ENCODE measurements around the gene IFNGR2. TPM values are rescaled to one million over a fixed set of nuclear protein-coding genes. Genes with fewer than 3 reads are reported as not detected.

The IFNGR2 gene
- total RNA-seq, 1 experiment from 2014 or later: 47.9 TPM

DNA sequence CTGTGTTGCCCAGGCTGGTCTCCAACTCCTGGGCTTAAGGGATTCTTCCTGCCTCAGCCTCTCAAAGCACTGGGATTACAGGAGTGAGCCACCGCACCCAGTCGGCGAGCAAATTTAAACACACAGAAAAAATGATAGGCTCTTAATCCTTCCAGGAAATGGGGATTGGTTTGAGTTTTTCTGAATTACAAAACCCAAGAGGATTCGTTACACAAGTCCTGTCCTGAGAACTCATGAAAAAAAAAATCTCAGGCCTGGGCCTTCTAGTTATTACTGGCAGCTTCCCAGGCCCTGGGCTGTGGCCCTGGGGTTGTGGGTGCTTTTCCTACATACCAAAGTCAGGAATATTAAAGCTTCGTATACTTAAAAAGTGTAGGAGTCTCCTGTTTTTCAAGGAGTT is 6.3 kb upstream of the IFNGR2 start:
- no peak overlapping the region for H3K4me3 ChIP-seq (ENCODE audit: low read depth in 2 of 2, low read length in 2 of 2)
- DNase-seq (ENCODE audit: low read depth, low spot score) (no peak), ATAC-seq (no peak)
- no peaks in the 10 kb centered on the region for H3K27me3 ChIP-seq (ENCODE audit: control insufficient read depth, insufficient read depth, low read length)
- H3K27ac ChIP-seq (ENCODE audit: low read length): no peak overlapping the region
- TF ChIP-seq, protein P1, sequence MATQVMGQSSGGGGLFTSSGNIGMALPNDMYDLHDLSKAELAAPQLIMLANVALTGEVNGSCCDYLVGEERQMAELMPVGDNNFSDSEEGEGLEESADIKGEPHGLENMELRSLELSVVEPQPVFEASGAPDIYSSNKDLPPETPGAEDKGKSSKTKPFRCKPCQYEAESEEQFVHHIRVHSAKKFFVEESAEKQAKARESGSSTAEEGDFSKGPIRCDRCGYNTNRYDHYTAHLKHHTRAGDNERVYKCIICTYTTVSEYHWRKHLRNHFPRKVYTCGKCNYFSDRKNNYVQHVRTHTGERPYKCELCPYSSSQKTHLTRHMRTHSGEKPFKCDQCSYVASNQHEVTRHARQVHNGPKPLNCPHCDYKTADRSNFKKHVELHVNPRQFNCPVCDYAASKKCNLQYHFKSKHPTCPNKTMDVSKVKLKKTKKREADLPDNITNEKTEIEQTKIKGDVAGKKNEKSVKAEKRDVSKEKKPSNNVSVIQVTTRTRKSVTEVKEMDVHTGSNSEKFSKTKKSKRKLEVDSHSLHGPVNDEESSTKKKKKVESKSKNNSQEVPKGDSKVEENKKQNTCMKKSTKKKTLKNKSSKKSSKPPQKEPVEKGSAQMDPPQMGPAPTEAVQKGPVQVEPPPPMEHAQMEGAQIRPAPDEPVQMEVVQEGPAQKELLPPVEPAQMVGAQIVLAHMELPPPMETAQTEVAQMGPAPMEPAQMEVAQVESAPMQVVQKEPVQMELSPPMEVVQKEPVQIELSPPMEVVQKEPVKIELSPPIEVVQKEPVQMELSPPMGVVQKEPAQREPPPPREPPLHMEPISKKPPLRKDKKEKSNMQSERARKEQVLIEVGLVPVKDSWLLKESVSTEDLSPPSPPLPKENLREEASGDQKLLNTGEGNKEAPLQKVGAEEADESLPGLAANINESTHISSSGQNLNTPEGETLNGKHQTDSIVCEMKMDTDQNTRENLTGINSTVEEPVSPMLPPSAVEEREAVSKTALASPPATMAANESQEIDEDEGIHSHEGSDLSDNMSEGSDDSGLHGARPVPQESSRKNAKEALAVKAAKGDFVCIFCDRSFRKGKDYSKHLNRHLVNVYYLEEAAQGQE (IDR thresholded peaks at IDR 0.05; ENCODE audit: insufficient read depth in 1 of 2, low read depth in 2 of 2, low read length in 1 of 2): no peak
- TF ChIP-seq SIN3A (IDR thresholded peaks at IDR 0.05; ENCODE audit: borderline replicate concordance, insufficient read depth, low read depth, low read length) (no peak), POLR2AphosphoS5 (IDR thresholded peaks at IDR 0.05; ENCODE audit: low read depth, low read length) (no peak), TCF7L2 (IDR thresholded peaks at IDR 0.05; ENCODE audit: low read depth, low read length) (no peak)
- TF ChIP-seq, protein P2, sequence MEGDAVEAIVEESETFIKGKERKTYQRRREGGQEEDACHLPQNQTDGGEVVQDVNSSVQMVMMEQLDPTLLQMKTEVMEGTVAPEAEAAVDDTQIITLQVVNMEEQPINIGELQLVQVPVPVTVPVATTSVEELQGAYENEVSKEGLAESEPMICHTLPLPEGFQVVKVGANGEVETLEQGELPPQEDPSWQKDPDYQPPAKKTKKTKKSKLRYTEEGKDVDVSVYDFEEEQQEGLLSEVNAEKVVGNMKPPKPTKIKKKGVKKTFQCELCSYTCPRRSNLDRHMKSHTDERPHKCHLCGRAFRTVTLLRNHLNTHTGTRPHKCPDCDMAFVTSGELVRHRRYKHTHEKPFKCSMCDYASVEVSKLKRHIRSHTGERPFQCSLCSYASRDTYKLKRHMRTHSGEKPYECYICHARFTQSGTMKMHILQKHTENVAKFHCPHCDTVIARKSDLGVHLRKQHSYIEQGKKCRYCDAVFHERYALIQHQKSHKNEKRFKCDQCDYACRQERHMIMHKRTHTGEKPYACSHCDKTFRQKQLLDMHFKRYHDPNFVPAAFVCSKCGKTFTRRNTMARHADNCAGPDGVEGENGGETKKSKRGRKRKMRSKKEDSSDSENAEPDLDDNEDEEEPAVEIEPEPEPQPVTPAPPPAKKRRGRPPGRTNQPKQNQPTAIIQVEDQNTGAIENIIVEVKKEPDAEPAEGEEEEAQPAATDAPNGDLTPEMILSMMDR (IDR thresholded peaks at IDR 0.05): no peak
- in situ Hi-C loops (cut with HindIII; ENCODE audit: low pct_unique_long_range_greater_than_20kb, low sequenced_read_pairs) (no loop called here), intact Hi-C loops (cut with micrococcal nuclease; ENCODE audit: unreplicated experiment) (no loop called here)
- BruUV-seq (replicated peaks): no TSS peak
- ChIA-PET POLR2A (no interaction called here), CTCF (no interaction called here)
- peaks cover 3% of the 10 kb centered on the region; the same call in 1 of the 2 replicates for H3K4me1 ChIP-seq (ENCODE audit: control insufficient read depth, insufficient read depth, low read length)
- no peaks in the 10 kb centered on the region for H3K9me3 ChIP-seq (ENCODE audit: control insufficient read depth, insufficient read depth, low read depth, low read length)
- no peaks in the 10 kb centered on the region for H3K36me3 ChIP-seq (ENCODE audit: control insufficient read depth, insufficient read depth, low read length)

DNA sequence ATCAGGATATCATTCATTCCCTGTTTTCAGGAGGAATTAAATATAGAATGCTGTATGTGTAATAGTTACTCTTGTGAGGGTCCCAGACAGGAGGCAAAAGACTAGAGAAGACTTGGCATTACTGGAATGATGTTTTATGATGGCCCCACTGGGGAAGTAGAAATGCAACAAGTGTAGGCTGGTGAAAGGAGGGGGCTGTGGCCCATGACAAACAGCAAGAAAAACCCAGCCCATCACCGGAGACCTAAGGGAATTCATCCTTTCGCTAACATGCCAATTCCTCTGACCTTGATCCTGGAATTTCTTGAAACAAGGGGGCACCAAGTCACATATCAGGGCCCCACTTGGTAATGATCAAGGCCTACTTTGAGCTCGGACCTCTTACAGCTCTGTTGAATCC is 5.5 kb upstream of the IFNGR2 start:
- no peak overlapping the region for H3K4me3 ChIP-seq (ENCODE audit: low read depth in 2 of 2, low read length in 2 of 2)
- in situ Hi-C loops (cut with HindIII; ENCODE audit: low pct_unique_long_range_greater_than_20kb, low sequenced_read_pairs) (no loop called here), intact Hi-C loops (cut with micrococcal nuclease; ENCODE audit: unreplicated experiment) (no loop called here)
- H3K4me1 ChIP-seq (ENCODE audit: control insufficient read depth, insufficient read depth, low read length): peaks cover 3% of the 10 kb centered on the region; the same call in 1 of the 2 replicates
- H3K36me3 ChIP-seq (ENCODE audit: control insufficient read depth, insufficient read depth, low read length): no peaks in the 10 kb centered on the region
- ATAC-seq (no peak), DNase-seq (ENCODE audit: low read depth, low spot score) (no peak)
- H3K27ac ChIP-seq (ENCODE audit: low read length): no peak overlapping the region
- H3K9me3 ChIP-seq (ENCODE audit: control insufficient read depth, insufficient read depth, low read depth, low read length): no peaks in the 10 kb centered on the region
- H3K27me3 ChIP-seq (ENCODE audit: control insufficient read depth, insufficient read depth, low read length): no peaks in the 10 kb centered on the region
- BruUV-seq (replicated peaks): no TSS peak
- TF ChIP-seq POLR2AphosphoS5 (IDR thresholded peaks at IDR 0.05; ENCODE audit: low read depth, low read length): no peak
- no peak for TF ChIP-seq TCF7L2 (IDR thresholded peaks at IDR 0.05; ENCODE audit: low read depth, low read length)
- no peak for TF ChIP-seq SIN3A (IDR thresholded peaks at IDR 0.05; ENCODE audit: borderline replicate concordance, insufficient read depth, low read depth, low read length)
- TF ChIP-seq, protein P2 (IDR thresholded peaks at IDR 0.05): no peak
- TF ChIP-seq, protein P1 (IDR thresholded peaks at IDR 0.05; ENCODE audit: insufficient read depth in 1 of 2, low read depth in 2 of 2, low read length in 1 of 2): no peak
- CTCF ChIA-PET: no interaction called here
- POLR2A ChIA-PET: no interaction called here
